HUDEP-2 (cell line): Measurements from ENCODE around the gene COA4.

Experiments
- DNase-seq, 76 experiments: peaks; one replicate each; lab custom pipeline; 2025; ENCODE audit not compliant: unreplicated experiment in 76 of 76; lab: John Stamatoyannopoulos, UW

COA4 gene

DNA sequence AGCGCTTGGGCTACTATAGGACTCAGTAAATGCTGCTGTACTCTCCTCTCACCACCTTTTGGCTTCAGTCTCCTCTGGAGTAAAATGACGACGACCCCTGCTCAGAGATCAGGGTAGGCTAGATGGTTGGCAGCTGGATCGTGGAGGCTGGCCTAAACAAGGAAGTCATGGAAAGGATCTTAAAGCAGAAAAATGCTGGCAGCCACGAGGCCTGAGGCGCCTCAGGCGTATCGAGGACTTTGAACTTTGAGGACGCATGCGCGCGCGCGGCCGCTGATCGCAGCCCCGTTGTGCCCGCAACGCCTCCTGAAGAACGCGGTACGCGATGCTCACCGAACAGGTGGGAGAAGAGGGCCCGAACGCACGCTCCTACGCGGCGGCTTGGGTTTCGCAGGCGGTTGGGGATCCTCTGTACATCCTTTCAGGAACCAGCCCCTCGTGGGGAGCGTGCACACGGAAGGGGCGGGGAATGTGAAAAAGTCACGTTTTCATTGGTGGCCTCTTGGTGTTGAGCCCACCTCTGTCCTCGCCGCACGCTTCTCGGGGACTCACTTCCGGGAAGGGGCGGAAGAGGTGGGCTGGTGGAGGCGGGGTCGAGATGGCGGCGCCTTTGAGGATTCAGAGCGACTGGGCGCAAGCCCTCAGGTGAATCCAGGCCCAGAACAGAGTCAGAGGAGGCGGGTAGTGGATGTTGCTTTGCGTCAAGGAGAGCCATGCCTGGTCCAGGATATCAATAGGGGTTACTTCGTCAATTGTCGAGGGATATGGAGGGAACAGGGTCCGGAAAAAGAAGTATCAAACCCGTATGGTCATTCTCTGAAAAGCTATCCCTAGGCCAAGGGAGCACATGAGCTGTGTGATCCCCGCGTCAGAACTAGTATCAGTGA lies at the start of gene COA4, which contains the start of gene PAAF1:
COA4 (minus strand) TSS at position 423 of the 887 bp plus-strand sequence. CDS start 3,468 bp downstream, outside the sequence.
PAAF1 (plus strand) TSS at position 576 of the 887 bp plus-strand sequence; CDS start at position 599, 23 bp downstream.
- peak in 75 of 76 experiments; percentile 53 to 95 (median 89) for DNase-seq

DNA sequence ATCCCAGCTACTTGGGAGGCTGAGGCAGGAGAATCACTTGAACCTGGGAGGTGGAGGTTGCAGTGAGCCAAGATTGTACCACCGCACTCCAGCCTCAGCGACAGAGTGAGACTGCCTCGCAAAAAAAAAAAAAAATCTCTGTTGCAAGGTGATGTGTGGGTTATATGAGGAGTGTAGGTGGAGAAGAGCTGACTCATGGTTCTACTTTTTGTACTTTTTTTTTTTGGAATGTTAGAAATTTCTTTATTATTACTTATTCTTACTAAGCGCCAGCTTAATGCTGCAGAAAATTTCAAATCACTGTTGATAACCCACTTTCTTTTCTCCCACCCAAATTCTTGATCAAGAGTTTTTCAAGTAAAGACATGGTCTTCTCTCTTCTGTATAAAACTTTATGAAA lies 44.5 kb upstream of the COA4 start:
- no peak for DNase-seq

DNA sequence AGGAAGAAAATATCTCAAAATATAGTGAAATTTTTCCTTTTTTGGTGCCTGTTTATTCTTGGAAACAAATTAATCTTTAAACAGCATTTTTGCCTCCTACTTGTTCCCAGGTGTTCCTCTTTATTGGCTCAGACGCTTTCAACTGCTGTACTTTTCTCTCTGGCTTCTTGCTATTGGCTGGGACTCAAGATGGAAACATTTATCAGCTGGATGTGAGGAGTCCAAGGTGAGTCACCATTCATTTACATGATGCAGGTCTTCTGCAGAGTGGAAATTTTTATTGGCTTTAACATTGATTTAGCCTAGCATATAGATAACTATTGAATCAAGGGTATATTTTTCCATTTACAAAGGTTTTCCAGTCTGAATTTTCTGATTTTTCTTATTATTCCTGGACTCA lies 39.8 kb upstream of the COA4 start:
- peak in 1 of 76 experiments; percentile 1 for DNase-seq

DNA sequence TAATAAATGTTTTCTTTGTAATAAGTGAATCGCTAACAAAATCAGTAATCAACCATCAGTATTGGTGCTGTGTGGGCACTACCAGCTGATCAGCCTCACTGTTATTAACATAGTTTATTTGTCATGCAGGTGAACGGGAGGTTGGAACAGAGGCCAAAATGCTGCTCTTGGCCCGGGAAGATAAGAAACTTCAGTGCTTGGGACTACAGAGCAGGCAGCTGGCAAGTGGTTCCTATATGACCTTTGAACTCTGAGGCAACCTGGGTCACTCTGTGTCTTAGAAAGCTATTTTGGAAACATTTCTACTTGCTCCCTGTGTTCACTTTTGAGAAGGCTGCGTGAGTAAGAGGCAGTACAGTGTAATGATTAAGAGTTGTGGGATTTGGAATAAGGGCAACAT lies 37.6 kb upstream of the COA4 start:
- DNase-seq = peak in 13 of 76 experiments; percentile 1 to 19 (median 8)

DNA sequence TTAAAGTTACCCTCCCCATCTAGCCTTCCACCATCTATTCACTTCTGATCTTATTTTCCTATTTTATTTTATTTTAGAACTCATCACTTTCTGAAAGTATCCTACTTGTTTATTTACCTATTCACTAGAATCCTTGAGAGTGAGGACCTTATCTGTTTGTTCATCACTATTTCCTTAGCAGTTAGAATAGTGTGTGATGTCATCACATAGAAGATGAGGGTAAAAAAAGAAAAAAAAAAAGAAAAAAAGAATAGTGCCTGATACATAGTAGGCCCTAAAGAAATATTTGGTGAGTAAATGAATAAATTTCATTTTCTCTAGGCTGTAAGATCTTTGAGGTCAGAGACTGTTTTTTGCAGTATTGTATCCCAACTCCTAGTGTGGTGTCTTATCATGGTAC lies 36.8 kb upstream of the COA4 start:
- DNase-seq = no peak

DNA sequence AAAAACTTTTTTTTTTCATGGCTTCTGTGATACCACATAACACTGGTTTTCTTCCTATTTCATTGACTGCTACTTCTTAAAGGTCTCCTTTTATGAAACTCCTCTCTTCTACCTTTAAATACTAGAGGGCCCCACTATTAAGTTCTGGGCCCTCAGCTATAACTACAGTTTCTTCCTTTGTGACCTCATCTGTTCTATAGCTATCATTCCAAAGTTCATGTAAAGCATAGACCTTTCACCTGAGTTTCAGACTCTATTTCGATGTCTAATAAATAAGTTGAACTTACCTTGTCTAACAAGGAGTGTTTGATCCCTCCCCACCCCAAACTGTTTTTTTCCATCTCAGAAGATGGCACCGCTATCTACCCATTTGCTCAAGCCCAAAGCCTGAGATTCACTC lies 35.4 kb upstream of the COA4 start:
- no peak for DNase-seq

DNA sequence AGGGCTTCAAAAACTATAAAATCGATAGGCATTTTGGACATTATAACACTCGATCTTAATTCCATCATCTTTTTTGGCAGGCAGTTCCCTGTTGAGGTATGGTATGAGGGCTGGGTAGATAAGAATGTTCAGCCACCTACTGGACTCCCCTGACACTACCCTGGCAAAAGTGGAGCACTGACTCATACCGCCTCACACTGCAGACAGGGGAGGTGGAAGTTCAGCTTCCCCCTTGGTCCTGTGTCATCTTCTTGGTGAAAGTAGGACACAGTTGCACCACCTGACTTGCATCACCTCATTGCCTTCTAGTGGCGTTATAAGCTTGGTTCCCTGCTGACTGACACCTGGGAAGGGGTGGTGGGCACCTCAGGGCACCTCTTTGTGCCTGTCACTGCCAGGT lies 30.5 kb upstream of the COA4 start:
- DNase-seq = peak in 69 of 76 experiments; percentile 2 to 77 (median 44)

DNA sequence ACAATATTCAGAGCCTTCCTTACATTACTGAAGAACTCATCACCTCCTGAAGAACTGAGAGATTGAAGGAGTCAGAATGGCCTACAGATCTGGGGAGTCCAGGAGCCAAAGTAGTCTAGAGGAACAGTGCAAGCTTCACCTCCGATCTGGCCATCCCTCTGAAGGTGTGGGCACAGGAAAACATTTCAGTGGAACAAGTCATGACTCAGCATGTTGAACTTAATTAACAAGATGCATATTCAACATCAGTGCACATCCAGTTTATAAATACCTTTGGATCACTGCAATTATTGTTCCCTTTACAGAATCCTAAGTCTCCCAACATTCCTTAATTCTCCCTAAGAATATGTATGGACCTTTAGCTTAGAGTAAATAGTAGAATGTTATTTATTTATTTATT lies 25.7 kb upstream of the COA4 start:
- DNase-seq = no peak

DNA sequence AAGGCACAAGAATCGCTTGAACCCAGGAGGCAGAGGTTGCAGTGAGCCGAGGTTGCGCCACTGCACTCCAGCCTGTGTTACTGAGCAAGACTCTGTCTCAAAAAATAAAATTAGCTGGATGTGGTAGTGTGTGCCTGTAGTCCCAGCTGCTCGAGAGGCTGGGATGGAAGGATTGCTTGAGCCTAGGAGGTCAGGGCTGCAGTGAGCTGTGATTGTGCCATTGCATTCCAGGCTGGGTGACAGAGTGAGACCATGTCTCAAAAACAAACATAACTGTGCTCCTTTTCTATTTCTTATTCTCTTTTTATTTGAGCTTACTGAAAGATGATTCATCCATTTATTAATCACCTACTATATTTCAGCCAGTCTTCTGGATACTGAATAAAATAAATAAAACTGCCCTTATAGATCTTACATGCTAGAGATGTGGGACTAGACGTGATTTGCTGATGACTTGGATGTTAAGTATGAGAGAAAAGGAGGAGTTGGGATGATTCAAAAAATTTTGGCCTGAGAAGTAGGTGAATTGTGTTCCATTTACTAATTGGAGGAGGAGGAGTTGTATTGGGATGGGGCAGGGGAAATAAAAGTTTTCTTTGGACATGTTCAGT lies 18.2 kb upstream of the COA4 start:
- no peak for DNase-seq

DNA sequence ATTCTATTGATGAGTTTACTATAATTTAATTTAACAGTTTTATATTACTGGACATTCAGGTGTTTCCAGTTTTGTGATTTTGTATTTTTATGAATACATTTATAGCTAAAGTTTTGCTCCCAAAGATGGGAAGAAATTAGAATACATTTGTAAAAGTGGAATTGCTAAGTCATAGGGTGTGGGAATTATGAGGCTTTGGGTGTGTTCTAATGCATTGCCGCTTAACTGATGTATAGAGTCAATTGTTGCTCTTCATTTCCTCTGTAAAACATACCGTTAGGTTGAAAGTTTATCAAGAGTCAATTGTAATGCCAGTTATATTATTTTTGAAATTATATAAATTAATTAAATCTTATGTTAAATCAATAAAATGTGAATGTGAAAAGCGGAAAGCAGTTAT lies 16.4 kb upstream of the COA4 start:
- DNase-seq = no peak

DNA sequence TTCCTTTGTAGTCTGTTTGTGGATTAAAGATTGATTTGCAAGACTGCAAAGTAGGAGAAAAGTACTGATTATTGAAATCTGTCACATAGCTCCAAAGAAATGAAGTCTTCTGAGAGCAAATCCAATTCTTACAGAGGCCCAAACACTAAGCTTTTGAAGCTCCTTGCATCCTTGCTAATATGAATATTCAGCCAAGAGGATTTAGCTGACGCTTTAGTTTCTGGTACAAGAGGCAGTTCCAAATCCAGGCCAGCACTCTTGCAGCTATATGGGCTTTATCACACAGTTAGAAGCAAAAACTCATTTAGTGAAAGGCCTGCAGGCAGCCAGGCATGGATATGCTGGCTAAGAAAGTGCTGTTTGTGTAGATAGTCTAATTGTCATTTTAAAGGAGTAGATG lies 12.9 kb upstream of the COA4 start:
- no peak for DNase-seq

DNA sequence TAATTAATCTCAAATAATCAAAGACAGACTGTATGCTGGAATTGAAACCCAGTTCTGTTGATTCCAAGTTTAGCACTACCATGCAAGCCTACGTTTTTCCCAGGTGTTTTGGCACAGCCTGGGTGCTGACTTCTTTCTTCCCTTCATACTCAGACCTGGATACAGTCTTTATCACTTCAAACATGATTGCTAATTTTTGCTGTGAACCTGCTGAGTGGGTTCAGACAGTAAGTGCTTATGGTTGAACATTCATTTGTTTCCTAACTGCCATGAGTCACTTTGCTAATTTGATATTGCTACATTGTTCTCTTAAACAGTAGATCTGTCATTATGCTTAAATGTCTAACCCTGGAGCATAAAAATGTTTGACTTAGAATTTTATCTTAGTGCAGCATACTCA lies 12.4 kb upstream of the COA4 start:
- DNase-seq = no peak

DNA sequence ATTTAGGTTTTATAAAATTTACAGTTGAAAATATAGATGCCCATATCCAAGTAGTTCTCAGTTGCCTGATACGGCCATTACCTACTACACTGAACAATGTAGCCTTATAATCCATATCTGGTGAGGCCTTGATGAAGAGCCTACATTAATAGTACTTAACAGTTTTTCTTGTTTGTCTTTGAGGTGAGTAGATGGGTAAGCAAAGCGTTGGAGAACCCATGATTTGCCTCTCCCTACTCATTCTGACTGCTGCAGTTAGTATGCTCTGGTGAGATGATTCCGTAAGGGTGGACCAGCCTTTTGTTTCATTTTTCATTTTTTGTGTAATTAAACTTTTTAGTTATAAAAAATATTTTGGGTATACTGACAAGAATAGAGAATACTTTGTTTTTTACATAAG lies 11.6 kb upstream of the COA4 start:
- no peak for DNase-seq

DNA sequence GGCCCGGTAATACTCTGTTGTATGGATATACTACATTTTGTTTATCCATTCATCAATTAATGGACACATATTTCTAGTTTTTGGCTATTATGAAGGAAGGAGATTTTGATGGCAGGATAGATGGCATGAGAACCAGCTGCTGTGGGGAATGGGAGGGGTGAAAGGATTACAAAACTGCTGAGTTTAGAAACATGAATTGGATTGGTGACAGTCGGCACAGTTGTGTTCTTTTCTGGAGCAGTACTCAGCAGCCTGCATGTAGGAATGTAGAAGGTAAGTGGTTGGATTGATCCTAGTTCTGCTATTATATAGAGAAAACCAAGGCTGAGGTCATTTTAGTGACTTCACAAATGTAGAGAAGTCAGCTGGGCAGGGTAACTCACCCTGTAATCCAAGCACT lies 7.2 kb upstream of the COA4 start:
- DNase-seq = no peak

DNA sequence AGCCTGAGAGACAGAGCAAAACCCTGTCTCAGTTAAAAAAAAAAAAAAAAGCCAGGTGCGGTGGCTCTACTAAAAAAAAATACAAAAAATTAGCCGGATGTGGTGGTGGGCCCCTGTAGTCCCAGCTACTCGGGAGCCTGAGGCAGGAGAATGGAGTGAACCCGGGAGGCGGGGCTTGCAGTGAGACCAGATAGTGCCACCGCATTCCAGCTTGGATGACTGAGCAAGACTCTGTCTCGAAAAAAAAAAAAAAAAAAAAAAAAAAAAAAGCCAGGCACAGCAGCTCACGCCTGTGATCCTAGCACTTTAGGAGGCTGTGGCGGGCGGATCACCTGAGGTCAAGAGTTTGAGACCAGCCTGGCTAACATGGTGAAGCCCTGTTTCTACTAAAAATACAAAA lies 3.8 kb upstream of the COA4 start:
- peak in 12 of 76 experiments; percentile 1 to 22 (median 8) for DNase-seq

DNA sequence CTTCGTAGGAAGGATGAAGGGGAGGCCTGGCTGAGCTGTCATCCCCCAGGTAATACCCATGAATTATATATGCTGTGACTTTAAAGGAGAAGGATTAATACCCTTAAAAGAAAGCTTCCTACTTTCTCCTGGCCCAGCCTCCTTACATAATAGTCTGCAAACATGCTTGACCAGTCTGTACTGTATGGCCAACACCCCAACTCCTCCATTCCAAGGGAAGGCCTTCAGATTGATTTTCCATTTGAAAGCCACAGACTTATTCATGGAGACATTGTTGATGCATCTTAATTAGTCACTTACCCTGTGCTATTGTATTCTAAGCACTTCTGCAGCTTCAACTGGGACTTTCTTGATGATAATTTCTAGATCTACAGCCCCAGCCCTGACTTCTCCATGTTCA lies 2.1 kb upstream of the COA4 start:
- no peak for DNase-seq

DNA sequence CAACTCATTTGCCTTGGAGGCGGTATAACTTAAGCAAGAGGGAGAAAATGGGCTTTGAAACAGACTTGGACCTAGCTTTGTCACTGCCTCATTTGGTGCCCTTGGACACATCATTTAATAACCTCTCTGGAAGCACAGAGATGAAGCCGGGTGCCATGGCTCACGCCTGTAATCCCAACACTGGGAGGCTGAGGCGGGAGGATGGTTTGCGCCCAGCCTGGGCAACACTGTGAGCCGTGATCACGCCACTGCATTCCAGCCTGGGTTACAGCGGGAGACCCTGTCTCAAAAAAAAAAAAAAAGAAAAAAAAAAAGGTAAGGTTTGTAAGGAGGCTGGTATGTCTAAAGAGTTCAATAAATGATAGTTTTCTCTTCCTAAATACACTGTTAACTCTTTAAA lies 806 bp downstream of the COA4 start:
- DNase-seq = no peak

DNA sequence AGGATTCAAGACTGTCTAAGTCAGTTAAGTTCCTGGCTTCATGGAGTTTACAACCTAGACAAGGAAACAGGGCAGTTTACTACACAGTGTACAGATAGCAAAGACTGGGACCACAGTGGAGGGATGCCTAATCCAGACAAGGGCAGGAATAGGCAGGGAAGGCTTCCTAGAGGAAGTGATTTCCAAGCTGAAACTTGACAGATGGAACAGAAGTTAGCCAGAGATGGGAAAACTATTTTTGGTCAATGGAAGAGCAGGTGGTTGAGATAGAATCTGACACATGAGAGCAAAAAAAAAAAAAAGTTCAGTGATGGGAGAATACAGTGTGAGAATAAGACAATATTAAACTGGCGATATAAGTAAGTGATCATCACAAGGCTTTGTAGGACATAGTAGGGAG lies 1.3 kb downstream of the COA4 start:
- no peak for DNase-seq

DNA sequence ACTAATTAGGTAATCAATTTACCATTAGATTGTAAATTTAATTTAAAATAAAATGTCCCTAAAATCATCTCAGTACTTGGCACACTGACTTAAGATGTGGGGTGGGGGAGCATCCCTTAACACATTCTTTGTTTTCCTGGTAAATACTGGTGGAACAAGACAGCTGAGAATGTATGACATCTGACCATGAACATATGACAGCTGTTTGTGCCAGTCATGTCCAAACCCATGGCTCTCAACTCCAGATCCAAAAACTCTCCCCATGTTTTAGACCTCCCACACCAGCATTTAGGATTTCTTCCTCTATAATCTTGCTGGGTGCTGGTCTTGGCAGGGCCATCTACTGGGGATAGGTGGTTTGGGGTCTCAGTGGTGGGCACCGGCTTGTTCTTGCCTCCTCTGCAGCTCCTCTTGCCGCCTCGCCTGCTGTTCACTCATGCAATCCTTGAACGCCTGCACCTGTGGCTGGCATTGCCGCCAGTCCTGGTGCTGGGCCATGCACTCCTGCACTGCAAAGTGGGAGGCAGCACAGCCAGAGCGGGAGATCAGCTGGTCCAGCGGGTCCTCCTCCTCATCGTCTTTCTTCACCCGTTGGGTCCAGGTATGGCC lies 3.8 kb downstream of the COA4 start:
- DNase-seq = no peak

DNA sequence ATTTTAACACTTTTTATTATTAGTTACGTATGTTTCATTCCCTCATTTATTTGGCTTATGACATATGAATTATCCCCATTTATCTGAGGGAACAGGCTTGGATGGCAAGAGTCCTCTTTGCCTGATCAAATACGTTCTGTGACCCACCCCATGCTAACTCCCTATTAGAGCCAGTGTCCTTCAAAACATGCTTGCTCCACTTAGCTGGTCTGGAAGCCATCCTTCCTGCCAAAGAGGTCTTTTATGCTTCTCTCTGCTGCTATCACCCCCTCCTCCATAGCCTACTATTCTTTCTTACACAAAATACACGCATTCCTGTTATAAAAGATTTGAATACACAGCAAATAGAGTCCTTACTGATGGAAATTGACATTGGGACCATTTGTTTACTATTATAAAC lies 6.4 kb downstream of the COA4 start:
- DNase-seq = no peak

DNA sequence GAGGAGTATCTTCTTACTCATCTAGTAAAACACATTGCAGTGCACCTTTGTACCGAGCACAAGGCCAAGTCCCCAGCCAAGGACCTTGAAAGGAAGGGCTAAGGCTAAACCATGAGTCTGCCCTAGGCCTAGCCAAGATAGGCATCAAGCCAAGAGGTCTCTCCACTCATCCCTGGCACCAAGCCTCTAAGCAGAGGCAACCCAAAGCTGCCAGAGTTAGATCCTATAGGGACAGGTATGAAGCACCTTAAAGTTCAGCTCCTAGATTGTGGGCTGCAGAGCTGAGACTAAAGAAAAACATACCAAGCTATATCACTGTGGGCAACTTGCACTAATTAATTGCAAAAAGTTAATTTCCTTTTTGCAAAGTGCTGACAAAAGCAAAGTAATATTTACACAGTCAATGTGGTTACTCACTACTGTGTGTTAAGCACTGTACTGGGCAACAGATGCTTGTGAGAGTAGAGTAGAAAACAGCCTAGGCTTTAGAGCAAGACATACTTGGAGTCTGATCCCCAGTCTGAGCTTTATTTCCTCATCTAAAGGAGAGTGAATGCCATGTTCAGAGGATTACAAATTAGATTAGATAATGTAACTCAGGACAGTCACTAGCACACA lies 7.2 kb downstream of the COA4 start:
- peak in 73 of 76 experiments; percentile 3 to 91 (median 71) for DNase-seq
